Peyer's patch (tissue), 4 donors: ENCODE results near the gene AKIRIN2. TPM values are rescaled to one million over a fixed set of nuclear protein-coding genes. Genes with fewer than 3 reads are reported as not detected.
"Not testable (repeated sequence)": the region's sequence is repeated elsewhere in the genome, so short reads cannot be mapped to it uniquely, and the experiment has no call there.

Experiments used
- DNase-seq, 3 donors: peaks; one replicate each; pipeline ENCODE4 v3.0.0-alpha.2; 2017 to 2019
- H3K27ac ChIP-seq, 4 donors: fragments of 200-600 bp; sonication (generic); one replicate each; pipeline ENCODE4 v1.5.1; 2016 to 2019
- H3K27me3 ChIP-seq, 2 donors: fragments of 200-600 bp; sonication (generic); one replicate each; pipeline ENCODE4 v1.5.1; 2019
- H3K36me3 ChIP-seq, 3 donors: fragments of 200-600 bp; sonication (generic); one replicate each; pipeline ENCODE4 v1.5.1; 2016 to 2019
- H3K4me1 ChIP-seq, 4 donors: fragments of 200-600 bp; sonication (generic); one replicate each; pipeline ENCODE4 v1.5.1; 2016 to 2019
- H3K4me3 ChIP-seq, 4 donors: fragments of 200-600 bp; sonication (generic); 1 replicate in 3 of 4; 2 replicates in 1 of 4; pipeline ENCODE4 v1.5.1; 2016 to 2019; ENCODE audit warnings: mild to moderate bottlenecking in 1 of 4
- H3K9me3 ChIP-seq, 4 donors: fragments of 200-600 bp; sonication (generic); one replicate each; pipeline ENCODE4 v1.5.1; 2016 to 2019; ENCODE audit warnings: mild to moderate bottlenecking in 1 of 4
- POLR2A ChIP-seq, 2 donors: fragments of 450-650 bp; IDR thresholded peaks; one replicate each; pipeline ENCODE4 v1.5.1; 2017; ENCODE audit warnings: antibody characterized with exemption in 2 of 2, mild to moderate bottlenecking in 2 of 2, moderate library complexity in 2 of 2
- total RNA-seq, 4 donors: library from RNA; depleted of rRNA; stranded (reverse); fragments of >200 nt; gene quantifications; one replicate each; pipeline ENCODE4 v1.1.0, GENCODE V29; 2016
- TF ChIP-seq, protein P1 (sequence below), 6 experiments: fragments of 450-650 bp in 4 of 6; fragments of 200-600 bp in 2 of 6; sonication (generic) in 1 of 6; IDR thresholded peaks; one replicate each; pipeline ENCODE4 v1.5.1; 2017 to 2019; ENCODE audit warnings: antibody characterized with exemption in 6 of 6, mild to moderate bottlenecking in 3 of 6, moderate library complexity in 1 of 6

AKIRIN2 gene
- total RNA-seq, 4 donors from 2014 or later, result 24.6 to 38.2 (median 28.3) TPM

DNA sequence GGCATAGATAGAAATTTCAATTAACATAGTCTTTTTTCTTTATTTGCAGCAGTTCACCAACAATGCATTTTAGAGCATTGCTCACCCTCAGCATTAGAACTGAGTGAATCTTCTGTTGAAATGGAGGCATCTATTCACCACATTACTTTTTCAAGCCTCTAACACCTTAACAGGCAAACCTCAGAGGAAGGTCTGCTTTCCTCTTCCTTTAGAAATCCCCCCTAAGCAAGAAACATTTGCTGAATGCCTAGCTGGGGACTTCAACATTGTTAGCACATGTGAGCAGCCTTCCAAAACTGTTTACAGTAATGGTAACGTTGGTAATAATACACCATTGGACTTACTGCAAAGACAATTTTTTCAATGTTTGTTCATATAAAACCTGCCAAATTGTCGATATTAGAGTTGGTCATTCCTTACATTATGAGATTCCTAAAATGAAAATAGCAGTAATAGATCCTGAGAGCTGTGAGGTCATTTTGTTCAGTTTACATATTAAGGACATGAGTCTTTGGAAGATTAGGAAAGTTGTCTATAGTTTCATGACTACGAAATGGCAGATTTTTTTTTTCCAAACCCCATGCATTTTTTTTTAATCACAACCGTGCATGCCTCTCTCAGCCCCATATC, 20.6 kb upstream of the AKIRIN2 start:
- no peak for TF ChIP-seq POLR2A (IDR thresholded peaks at IDR 0.05)
- TF ChIP-seq, protein P1, sequence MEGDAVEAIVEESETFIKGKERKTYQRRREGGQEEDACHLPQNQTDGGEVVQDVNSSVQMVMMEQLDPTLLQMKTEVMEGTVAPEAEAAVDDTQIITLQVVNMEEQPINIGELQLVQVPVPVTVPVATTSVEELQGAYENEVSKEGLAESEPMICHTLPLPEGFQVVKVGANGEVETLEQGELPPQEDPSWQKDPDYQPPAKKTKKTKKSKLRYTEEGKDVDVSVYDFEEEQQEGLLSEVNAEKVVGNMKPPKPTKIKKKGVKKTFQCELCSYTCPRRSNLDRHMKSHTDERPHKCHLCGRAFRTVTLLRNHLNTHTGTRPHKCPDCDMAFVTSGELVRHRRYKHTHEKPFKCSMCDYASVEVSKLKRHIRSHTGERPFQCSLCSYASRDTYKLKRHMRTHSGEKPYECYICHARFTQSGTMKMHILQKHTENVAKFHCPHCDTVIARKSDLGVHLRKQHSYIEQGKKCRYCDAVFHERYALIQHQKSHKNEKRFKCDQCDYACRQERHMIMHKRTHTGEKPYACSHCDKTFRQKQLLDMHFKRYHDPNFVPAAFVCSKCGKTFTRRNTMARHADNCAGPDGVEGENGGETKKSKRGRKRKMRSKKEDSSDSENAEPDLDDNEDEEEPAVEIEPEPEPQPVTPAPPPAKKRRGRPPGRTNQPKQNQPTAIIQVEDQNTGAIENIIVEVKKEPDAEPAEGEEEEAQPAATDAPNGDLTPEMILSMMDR (IDR thresholded peaks at IDR 0.05), result no peak
- Histone ChIP-seq H3K27me3 (no peaks in the 10 kb centered on the region), H3K4me3 (no peak overlapping the region), H3K4me1 (peaks cover 0 to 16% (median 0%) of the 10 kb centered on the region in 4 donors), H3K9me3 (no peaks in the 10 kb centered on the region), H3K36me3 (no peaks in the 10 kb centered on the region), H3K27ac (no peak overlapping the region)
- no peak for DNase-seq

DNA sequence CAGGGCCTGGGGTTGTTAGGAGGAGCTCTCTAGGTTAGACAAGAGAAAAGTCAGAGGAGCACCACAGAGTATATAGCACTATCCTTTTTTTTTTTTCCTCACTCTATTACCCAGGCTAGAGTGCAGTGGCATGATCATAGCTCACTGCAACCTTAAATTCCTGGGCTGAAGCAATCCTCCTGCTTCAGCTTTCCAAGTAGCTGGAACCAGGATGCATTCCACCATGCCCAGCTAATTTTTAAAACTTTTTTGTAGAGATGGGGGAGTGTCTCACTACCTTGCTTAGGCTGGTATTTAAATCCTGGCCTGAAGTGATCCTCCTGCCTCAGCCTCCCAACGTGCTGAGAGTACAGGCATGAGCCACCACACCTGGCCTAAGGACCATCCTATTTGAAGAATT, 19.3 kb upstream of the AKIRIN2 start:
- no peak for TF ChIP-seq POLR2A (IDR thresholded peaks at IDR 0.05)
- TF ChIP-seq, protein P1 (IDR thresholded peaks at IDR 0.05), result no peak

DNA sequence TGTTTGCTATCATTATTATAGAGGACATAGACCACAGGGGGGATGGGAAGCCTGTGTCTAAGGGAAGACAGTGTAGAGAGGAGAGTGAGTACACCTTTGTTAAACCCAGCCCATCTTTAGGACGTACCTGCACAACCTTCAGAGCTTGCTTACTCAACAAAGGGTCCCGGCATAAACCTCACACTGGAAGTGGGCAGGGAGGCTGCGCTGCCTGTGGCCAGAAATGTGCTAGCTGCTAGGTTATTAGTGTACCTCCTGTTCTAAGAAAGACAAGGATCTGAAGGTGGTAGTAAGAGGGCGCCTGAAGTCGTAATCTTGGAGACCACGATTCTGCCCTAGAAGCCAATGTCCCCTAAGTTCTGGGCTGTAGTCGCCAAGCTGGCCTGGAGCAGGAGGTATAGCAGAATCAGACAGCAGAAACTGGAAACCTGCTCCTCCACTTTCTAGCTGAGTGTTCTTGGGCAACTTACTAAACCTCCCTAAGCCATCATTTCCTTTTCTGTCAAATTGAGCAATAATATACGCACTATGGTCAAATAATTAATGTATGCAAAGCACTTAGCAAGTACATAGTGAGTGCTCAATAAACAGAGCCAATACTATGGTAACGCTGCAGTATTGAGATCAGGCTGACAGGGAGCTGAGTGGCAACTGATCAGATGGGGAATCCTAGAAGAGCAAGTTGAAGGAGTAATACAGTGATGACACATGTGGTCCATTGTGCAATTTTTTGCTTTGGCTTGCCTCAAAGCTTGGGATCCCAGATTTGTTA, 16.8 kb upstream of the AKIRIN2 start:
- DNase-seq, result peak in 1 of 3 donors; percentile 78
- H3K36me3 ChIP-seq, result no peaks in the 10 kb centered on the region
- peak overlapping the region in 2 of 4 donors; percentile 38 to 44 for H3K27ac ChIP-seq
- H3K4me3 ChIP-seq, result no peak overlapping the region
- H3K9me3 ChIP-seq, result no peaks in the 10 kb centered on the region
- H3K4me1 ChIP-seq, result peaks cover 0 to 8% (median 0%) of the 10 kb centered on the region in 4 donors
- no peak for TF ChIP-seq POLR2A (IDR thresholded peaks at IDR 0.05)
- TF ChIP-seq, protein P1 (IDR thresholded peaks at IDR 0.05), result no peak
- H3K27me3 ChIP-seq, result no peaks in the 10 kb centered on the region

More for the DNA sequence above, 19.3 kb upstream of the AKIRIN2 start:
- no peak for DNase-seq
- Histone ChIP-seq H3K4me3 (no peak overlapping the region), H3K27ac (no peak overlapping the region), H3K9me3 (no peaks in the 10 kb centered on the region), H3K27me3 (no peaks in the 10 kb centered on the region), H3K36me3 (no peaks in the 10 kb centered on the region), H3K4me1 (peaks cover 0 to 16% (median 0%) of the 10 kb centered on the region in 4 donors)

DNA sequence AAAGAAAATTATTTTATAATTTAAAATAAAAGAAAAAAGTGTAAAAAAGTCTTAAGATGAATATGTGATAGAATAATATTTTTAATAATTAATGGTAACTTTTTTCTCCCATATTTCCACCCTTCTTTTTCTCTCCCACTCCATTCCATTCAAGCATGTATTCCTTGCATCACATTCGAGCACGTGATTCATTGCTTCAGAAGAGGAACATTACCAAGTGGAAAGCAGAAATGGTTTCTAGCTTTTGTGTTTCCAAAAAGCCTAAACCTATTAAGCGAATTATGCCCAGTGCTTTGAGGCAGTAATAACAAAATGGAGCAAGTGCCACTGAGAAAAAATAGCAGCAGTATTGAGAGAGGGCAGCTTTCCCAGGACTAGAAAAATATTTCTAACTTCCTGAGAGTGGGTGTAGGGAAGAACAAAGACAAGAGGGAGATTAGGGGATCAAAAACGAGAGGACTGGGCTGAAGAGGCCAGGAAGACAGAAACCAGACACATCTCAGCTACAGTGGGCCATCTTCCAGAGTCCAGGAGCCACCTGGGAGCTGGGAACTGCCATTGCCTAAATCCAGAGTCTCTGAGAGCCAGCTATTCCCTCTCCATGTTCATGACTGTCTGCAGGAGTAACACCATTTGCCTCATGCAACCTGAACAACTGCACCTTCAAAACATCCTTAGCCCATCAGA, 15.0 kb upstream of the AKIRIN2 start:
- no peak overlapping the region for H3K27ac ChIP-seq
- H3K4me1 ChIP-seq, result no peaks in the 10 kb centered on the region
- no peaks in the 10 kb centered on the region for H3K36me3 ChIP-seq
- no peaks in the 10 kb centered on the region for H3K27me3 ChIP-seq
- TF ChIP-seq POLR2A (IDR thresholded peaks at IDR 0.05), result no peak
- TF ChIP-seq, protein P1 (IDR thresholded peaks at IDR 0.05), result no peak
- no peak overlapping the region for H3K4me3 ChIP-seq
- DNase-seq, result no peak
- H3K9me3 ChIP-seq, result no peaks in the 10 kb centered on the region

DNA sequence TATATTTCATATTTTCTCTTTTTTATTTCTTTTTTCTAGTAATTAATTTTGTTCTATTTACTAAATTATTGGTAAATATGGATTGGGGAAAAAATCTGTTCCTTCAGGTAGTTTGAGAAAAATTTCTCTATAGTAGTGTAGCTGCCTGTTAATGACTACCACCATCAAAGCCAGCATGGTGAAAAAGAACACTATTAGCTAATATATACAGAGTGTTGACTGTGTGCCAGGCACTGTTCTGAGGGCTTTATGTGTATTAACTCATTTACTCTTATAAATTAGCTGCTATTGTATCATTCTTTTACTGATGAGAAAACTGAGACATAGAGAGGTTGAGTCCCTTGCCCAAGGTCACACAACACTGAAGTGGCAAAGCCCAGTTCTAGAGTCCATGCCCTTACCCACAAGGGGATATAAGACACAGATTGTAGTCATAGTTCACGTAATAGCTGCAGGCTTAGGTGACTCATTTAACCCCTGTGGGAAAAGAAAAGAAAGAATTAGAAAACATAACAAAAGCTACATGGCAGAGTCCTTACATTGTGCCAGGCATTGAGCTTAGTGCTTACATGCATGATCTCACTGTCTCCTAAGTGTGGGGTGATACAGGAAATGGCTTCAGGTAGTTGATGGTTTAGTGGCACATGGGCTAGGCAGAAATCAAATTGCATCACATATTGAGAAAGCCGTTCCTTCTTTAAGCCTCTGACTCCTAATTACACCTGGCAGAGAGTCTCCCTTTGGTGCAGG, 12.2 kb upstream of the AKIRIN2 start:
- Histone ChIP-seq H3K27me3 (no peaks in the 10 kb centered on the region), H3K36me3 (no peaks in the 10 kb centered on the region), H3K4me1 (no peaks in the 10 kb centered on the region), H3K4me3 (no peak overlapping the region), H3K27ac (no peak overlapping the region), H3K9me3 (no peaks in the 10 kb centered on the region)
- no peak for DNase-seq
- no peak for TF ChIP-seq POLR2A (IDR thresholded peaks at IDR 0.05)
- TF ChIP-seq, protein P1 (IDR thresholded peaks at IDR 0.05), result no peak

DNA sequence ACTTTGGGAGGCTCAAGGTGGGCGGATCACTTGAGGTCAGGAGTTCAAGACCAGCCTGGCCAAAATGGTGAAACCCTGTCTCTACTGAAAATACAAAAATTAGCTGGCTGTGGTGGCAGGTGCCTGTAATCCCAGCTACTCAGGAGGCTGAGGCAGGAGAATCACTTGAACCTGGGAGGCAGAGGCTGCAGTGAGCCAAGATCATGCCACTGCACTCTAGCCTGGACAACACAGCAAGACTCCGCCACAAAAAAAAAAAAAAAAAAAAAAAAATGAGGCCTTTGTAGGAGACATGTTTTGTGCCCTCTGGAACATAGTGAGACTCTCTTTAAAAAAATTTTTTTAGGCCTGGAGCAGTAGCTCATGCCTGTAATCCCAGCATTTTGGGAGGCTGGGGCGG, 10.7 kb upstream of the AKIRIN2 start:
- not testable (repeated sequence) for DNase-seq, H3K4me1 ChIP-seq, H3K9me3 ChIP-seq, H3K4me3 ChIP-seq, H3K27ac ChIP-seq, H3K27me3 ChIP-seq, H3K36me3 ChIP-seq
